Esophagus squamous epithelium (tissue), 4 donors: ENCODE data around the gene ZC3H7B.

Experiments
- CTCF ChIP-seq, 6 experiments: fragments of 450-650 bp in 4 of 6; fragments of 200-600 bp in 2 of 6; sonication (generic) in 2 of 6; IDR thresholded peaks; one replicate each; pipeline ENCODE4 v1.5.1; 2016 to 2019; ENCODE audit warnings: antibody characterized with exemption in 6 of 6, mild to moderate bottlenecking in 4 of 6, moderate library complexity in 4 of 6
- POLR2A ChIP-seq, 4 donors: fragments of 450-650 bp; IDR thresholded peaks; one replicate each; pipeline ENCODE4 v1.6.1; 2017; ENCODE audit warnings: antibody characterized with exemption in 4 of 4, mild to moderate bottlenecking in 4 of 4, moderate library complexity in 3 of 4

GRCh38 chr22:41334951-41335635 is 33.8 kb downstream of the ZC3H7B start:
- no peak for TF ChIP-seq CTCF (IDR thresholded peaks at IDR 0.05)
- TF ChIP-seq POLR2A (IDR thresholded peaks at IDR 0.05), result no peak
